Tibial artery (tissue), 4 donors: ENCODE data around the gene CSF3R.

Experiments used
- DNase-seq, 2 donors: peaks; one replicate each; pipeline ENCODE4 v3.0.0-alpha.2; 2019
- H3K27ac ChIP-seq, 2 donors: fragments of 200-600 bp; sonication (generic) in 1 of 2; 1 replicate in 1 of 2; 2 replicates in 1 of 2; pipeline ENCODE4 v1.5.1; 2018 to 2019; ENCODE audit warnings: mild to moderate bottlenecking in 1 of 2
- H3K27me3 ChIP-seq, 2 donors: fragments of 200-600 bp; sonication (generic) in 1 of 2; one replicate each; pipeline versions ENCODE4 v1.5.1 to v1.6.0; 2016 to 2019
- H3K36me3 ChIP-seq, 3 donors: fragments of 200-600 bp; sonication (generic) in 2 of 3; one replicate each; pipeline ENCODE4 v1.5.1; 2016 to 2019; ENCODE audit warnings: mild to moderate bottlenecking in 2 of 3
- H3K4me1 ChIP-seq, 4 donors: fragments of 200-600 bp; sonication (generic) in 2 of 4; 1 replicate in 3 of 4; 2 replicates in 1 of 4; pipeline ENCODE4 v1.5.1; 2016 to 2019
- H3K4me3 ChIP-seq, 2 donors: fragments of 200-600 bp; sonication (generic) in 1 of 2; 1 replicate in 1 of 2; 2 replicates in 1 of 2; pipeline ENCODE4 v1.5.1; 2018 to 2019; ENCODE audit warnings: mild to moderate bottlenecking in 2 of 2
- H3K9me3 ChIP-seq, 3 donors: fragments of 200-600 bp; sonication (generic) in 1 of 3; one replicate each; pipeline ENCODE4 v1.5.1; 2016 to 2019
- CTCF ChIP-seq, 2 experiments: fragments of 200-600 bp in 1 of 2; fragments of 450-650 bp in 1 of 2; IDR thresholded peaks; one replicate each; pipeline ENCODE4 v1.5.1; 2017 to 2019; ENCODE audit warnings: antibody characterized with exemption in 2 of 2, mild to moderate bottlenecking in 1 of 2, moderate library complexity in 1 of 2
- intact Hi-C: fragments of 100-400 bp; cut with DNase I; formaldehyde crosslinking; loops from one replicate; pipeline ENCODE4 v1.15.0; 2023; ENCODE audit warnings: low total_unique reads

CSF3R gene

GRCh38 chr1:36443297-36443696, 39.4 kb downstream of the CSF3R start:
- no peak for DNase-seq
- no peaks in the 10 kb centered on the region for H3K9me3 ChIP-seq
- TF ChIP-seq CTCF (IDR thresholded peaks at IDR 0.05): no peak
- H3K4me1 ChIP-seq: no peaks in the 10 kb centered on the region
- peaks cover 0 to 9% (median 0%) of the 10 kb centered on the region in 3 donors for H3K36me3 ChIP-seq
- no peak overlapping the region for H3K4me3 ChIP-seq
- H3K27me3 ChIP-seq: no peaks in the 10 kb centered on the region
- no peak overlapping the region for H3K27ac ChIP-seq
- intact Hi-C loops: no loop called here

- Histone ChIP-seq H3K4me3 (no peak overlapping the region), H3K36me3 (peaks cover 0 to 17% (median 6%) of the 10 kb centered on the region in 3 donors), H3K27me3 (no peaks in the 10 kb centered on the region), H3K9me3 (no peaks in the 10 kb centered on the region), H3K4me1 (no peaks in the 10 kb centered on the region), H3K27ac (no peak overlapping the region)
- TF ChIP-seq CTCF (IDR thresholded peaks at IDR 0.05): no peak
- intact Hi-C loops: no loop called here
- DNase-seq: no peak
Measured at GRCh38 chr1:36442337-36442736, 40.4 kb downstream of the CSF3R start.

- no peak for DNase-seq
- intact Hi-C loops: no loop called here
- Histone ChIP-seq H3K4me1 (no peaks in the 10 kb centered on the region), H3K36me3 (peaks cover 0 to 17% (median 11%) of the 10 kb centered on the region in 3 donors), H3K4me3 (no peak overlapping the region), H3K27ac (no peak overlapping the region), H3K9me3 (no peaks in the 10 kb centered on the region), H3K27me3 (no peaks in the 10 kb centered on the region)
- TF ChIP-seq CTCF (IDR thresholded peaks at IDR 0.05): no peak
Measured at GRCh38 chr1:36440646-36441045, 42.1 kb downstream of the CSF3R start.

- H3K27me3 ChIP-seq: no peaks in the 10 kb centered on the region
- H3K9me3 ChIP-seq: no peaks in the 10 kb centered on the region
- peaks cover 0 to 17% (median 11%) of the 10 kb centered on the region in 3 donors for H3K36me3 ChIP-seq
- H3K4me1 ChIP-seq: no peaks in the 10 kb centered on the region
- no peak for TF ChIP-seq CTCF (IDR thresholded peaks at IDR 0.05)
- intact Hi-C loops: no loop called here
- DNase-seq: no peak
- no peak overlapping the region for H3K27ac ChIP-seq
- H3K4me3 ChIP-seq: no peak overlapping the region
Measured at GRCh38 chr1:36440044-36440443, 42.7 kb downstream of the CSF3R start.

GRCh38 chr1:36438715-36439114, 44.0 kb downstream of the CSF3R start:
- intact Hi-C loops: no loop called here
- DNase-seq: no peak
- TF ChIP-seq CTCF (IDR thresholded peaks at IDR 0.05): no peak
- no peaks in the 10 kb centered on the region for H3K9me3 ChIP-seq
- peaks cover 0 to 24% (median 11%) of the 10 kb centered on the region in 3 donors for H3K36me3 ChIP-seq
- H3K4me1 ChIP-seq: no peaks in the 10 kb centered on the region
- no peak overlapping the region for H3K27ac ChIP-seq
- H3K4me3 ChIP-seq: no peak overlapping the region
- H3K27me3 ChIP-seq: no peaks in the 10 kb centered on the region

GRCh38 chr1:36436821-36437220, 45.9 kb downstream of the CSF3R start:
- peaks cover 4 to 43% (median 15%) of the 10 kb centered on the region in 3 donors for H3K36me3 ChIP-seq
- H3K4me3 ChIP-seq: no peak overlapping the region
- intact Hi-C loops: no loop called here
- TF ChIP-seq CTCF (IDR thresholded peaks at IDR 0.05): no peak
- no peak overlapping the region for H3K27ac ChIP-seq
- no peak for DNase-seq
- H3K9me3 ChIP-seq: no peaks in the 10 kb centered on the region
- H3K27me3 ChIP-seq: no peaks in the 10 kb centered on the region
- no peaks in the 10 kb centered on the region for H3K4me1 ChIP-seq
